ENCODE results near the gene SYNM.
A peak's percentile ranks its signal among the peaks of the same experiment; 100 is the strongest.
"Not testable (repeated sequence)": the region's sequence is repeated elsewhere in the genome, so short reads cannot be mapped to it uniquely, and the experiment has no call there.

The SYNM gene

DNA sequence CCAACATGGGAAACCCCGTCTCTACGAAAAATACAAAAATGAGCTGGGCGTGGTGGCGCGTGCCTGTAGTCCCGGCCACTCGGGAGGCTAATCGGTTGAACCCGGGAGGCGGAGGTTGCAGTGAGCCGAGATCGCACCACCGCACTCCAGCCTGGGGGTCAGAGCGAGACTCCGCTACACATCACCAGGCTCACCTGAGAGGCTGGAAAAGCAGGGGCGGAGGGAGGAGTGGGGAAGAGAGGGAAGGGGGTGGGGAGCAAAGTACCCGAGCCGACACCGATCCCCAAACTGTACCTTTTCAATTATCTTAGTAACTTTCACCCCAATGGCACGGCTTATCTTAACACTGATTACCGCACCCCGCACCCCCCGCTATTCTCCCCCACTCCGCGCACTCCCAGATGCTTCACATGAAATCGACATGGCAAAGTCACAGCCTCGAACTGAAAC lies 46.4 kb upstream of the SYNM start:
- Mint-ChIP-seq H3K4me3 (peak overlapping the region; percentile 84 to 90 (median 89)), H3K4me1 (peaks cover 4% of the 10 kb centered on the region), H3K9me3 (no peaks in the 10 kb centered on the region), H3K27ac (peak overlapping the region in 2 of 3 experiments; percentile 80 to 82), H3K36me3 (ENCODE audit: low read depth) (no peaks in the 10 kb centered on the region), H3K27me3 (ENCODE audit: low read depth) (peaks cover 21% of the 10 kb centered on the region)
- no peak for TF ChIP-seq CTCF (IDR thresholded peaks at IDR 0.05; ENCODE audit: unreplicated experiment in 3 of 3)

DNA sequence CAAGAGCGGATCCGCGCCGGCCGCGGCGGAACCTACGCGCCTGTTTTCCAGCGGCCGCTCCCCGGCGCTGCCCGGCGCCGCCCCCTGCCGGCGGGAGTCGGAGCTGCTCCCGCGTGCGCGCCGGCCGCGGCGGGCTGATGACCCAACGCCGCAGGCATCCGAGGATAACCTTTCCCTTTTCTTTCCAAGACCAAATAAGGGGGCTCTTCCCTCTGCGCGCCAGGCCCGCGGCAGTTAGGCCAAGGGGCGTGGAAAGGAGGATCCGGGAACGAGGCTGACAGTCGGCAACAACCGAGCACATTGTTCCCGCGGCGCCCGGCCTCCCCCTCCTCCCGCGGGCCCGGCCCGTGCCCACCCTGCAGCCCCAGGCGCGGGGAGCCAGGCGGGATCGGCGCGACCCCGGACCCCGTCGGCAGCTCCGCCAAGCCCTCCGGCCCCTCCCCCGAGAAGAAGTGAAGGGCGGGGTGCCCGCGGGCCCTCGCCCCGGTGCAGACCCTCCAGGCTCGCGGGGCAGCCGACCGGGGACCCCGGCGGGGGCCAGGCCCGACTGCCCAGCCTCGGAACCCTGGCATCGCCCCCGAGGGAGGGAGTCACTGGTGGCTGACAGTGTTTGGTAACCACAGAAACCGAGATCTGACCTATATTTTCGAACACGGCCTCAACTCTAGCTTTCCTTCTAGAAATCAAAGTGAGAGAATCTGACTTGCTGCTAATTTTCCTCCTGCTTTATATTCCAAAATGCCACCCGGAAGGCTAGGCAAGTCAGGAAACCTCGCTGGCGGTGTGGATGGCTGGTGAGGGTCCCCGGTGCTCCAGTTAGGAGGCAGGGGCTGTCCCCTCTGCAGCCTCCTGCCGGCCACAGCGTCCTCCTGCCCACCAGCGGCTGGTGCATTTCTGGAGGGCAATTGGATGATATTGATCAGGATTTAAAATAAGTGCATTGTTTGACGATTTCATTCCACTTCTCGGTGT lies 45.6 kb upstream of the SYNM start:
- peaks cover 4% of the 10 kb centered on the region for H3K4me1 Mint-ChIP-seq
- H3K4me3 Mint-ChIP-seq: peak overlapping the region; percentile 83 to 86 (median 86)
- H3K9me3 Mint-ChIP-seq: no peaks in the 10 kb centered on the region
- H3K27ac Mint-ChIP-seq: peak overlapping the region; percentile 42 to 82 (median 80)
- peaks cover 24% of the 10 kb centered on the region for H3K27me3 Mint-ChIP-seq (ENCODE audit: low read depth)
- no peaks in the 10 kb centered on the region for H3K36me3 Mint-ChIP-seq (ENCODE audit: low read depth)
- TF ChIP-seq CTCF (IDR thresholded peaks at IDR 0.05; ENCODE audit: unreplicated experiment in 3 of 3): peak; percentile 78 to 87 (median 81)

DNA sequence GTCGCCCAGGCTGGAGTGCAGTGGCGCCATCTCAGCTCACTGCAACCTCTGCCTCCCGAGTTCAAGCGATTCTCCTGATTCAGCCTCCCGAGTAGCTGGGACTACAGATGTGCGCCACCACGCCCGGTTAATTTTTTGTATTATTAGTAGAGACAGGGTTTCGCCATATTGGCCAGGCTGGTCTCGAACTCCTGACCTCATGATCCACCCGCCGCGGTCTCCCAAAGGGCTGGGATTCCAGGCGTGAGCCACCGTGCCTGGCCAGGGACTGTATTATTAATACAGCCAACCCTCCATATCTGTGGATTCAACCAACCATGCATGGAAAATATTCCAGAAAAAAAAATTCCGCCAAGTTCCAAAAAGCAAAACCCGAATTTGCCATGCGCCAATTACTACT lies 44.7 kb upstream of the SYNM start:
- not testable (repeated sequence) for H3K4me1 Mint-ChIP-seq; H3K27ac Mint-ChIP-seq; H3K36me3 Mint-ChIP-seq (ENCODE audit: low read depth); H3K9me3 Mint-ChIP-seq
- Mint-ChIP-seq H3K4me3 (peak overlapping the region in 2 of 3 experiments; percentile 61 to 86), H3K27me3 (ENCODE audit: low read depth) (peaks cover 27% of the 10 kb centered on the region)

DNA sequence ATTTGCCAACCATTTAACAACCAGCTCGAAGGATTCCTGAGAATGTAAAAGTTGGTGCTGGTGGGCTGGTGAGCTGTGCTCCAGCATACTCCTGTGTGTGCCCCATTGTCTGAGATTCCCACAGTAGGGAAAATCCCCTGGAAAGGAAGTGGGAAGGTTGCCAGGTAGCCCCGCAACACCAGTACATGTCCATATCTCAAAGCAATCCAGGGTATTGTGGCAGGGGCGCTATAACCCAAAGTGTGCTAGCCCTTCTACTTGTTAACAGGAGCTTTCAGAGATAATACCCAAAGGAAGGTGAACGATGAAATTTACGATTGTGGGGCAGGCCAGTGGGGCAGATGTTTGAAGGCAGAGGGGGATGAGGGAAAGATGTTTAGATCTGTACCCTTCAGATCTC lies 42.7 kb upstream of the SYNM start:
- Mint-ChIP-seq H3K4me3 (no peak overlapping the region), H3K27me3 (ENCODE audit: low read depth) (peaks cover 37% of the 10 kb centered on the region), H3K36me3 (ENCODE audit: low read depth) (no peaks in the 10 kb centered on the region), H3K27ac (no peak overlapping the region), H3K9me3 (no peaks in the 10 kb centered on the region), H3K4me1 (peaks cover 4% of the 10 kb centered on the region)
- TF ChIP-seq CTCF (IDR thresholded peaks at IDR 0.05; ENCODE audit: unreplicated experiment in 3 of 3): no peak

DNA sequence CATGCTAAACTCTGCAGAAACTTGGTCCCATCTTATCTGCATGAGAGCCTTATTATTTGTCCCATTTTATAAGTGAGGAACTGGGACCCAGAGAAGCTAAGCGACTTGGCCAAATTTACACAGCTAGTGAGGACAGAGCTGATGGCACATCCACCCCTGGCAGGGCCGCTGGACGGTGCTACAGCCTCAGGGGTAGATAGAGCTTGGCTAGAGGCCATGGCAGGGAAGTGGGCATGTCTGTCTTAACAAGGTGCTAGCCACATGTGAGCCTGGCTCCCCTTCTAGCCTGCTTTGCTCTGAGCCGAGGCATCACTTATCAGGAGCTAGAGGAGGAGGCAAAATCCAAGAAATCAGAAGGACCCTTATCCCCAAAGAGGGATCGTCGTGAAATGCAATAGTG lies 36.7 kb upstream of the SYNM start:
- H3K9me3 Mint-ChIP-seq: no peaks in the 10 kb centered on the region
- no peaks in the 10 kb centered on the region for H3K4me1 Mint-ChIP-seq
- no peaks in the 10 kb centered on the region for H3K36me3 Mint-ChIP-seq (ENCODE audit: low read depth)
- H3K4me3 Mint-ChIP-seq: no peak overlapping the region
- H3K27ac Mint-ChIP-seq: no peak overlapping the region
- H3K27me3 Mint-ChIP-seq (ENCODE audit: low read depth): peaks cover 36% of the 10 kb centered on the region
- TF ChIP-seq CTCF (IDR thresholded peaks at IDR 0.05; ENCODE audit: unreplicated experiment in 3 of 3): no peak

DNA sequence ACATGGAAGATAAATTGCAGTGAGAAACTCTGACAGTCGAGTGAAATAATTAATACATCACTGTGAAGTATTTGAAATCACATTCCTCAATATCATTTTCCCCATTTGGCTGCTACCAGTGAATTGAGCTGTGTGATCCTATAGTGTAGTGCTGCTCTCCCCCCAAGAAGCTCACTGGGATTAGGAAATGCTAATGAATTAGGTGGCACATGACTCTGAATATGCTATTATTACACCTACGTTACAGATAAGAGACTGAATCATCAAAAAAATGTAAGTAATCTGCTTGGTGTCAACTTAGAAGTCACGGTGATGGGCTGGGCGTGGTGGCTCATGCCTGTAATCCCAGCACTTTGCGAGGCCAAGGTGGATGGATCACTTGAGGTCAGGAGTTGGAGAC lies 34.7 kb upstream of the SYNM start:
- Mint-ChIP-seq H3K27me3 (ENCODE audit: low read depth) (peaks cover 38% of the 10 kb centered on the region), H3K36me3 (ENCODE audit: low read depth) (no peaks in the 10 kb centered on the region), H3K9me3 (no peaks in the 10 kb centered on the region), H3K27ac (no peak overlapping the region), H3K4me1 (no peaks in the 10 kb centered on the region), H3K4me3 (no peak overlapping the region)
- no peak for TF ChIP-seq CTCF (IDR thresholded peaks at IDR 0.05; ENCODE audit: unreplicated experiment in 3 of 3)
